ENCODE measurements around the gene MAB21L3.
"Not testable (repeated sequence)": the region's sequence is repeated elsewhere in the genome, so short reads cannot be mapped to it uniquely, and the experiment has no call there.

MAB21L3 gene

DNA sequence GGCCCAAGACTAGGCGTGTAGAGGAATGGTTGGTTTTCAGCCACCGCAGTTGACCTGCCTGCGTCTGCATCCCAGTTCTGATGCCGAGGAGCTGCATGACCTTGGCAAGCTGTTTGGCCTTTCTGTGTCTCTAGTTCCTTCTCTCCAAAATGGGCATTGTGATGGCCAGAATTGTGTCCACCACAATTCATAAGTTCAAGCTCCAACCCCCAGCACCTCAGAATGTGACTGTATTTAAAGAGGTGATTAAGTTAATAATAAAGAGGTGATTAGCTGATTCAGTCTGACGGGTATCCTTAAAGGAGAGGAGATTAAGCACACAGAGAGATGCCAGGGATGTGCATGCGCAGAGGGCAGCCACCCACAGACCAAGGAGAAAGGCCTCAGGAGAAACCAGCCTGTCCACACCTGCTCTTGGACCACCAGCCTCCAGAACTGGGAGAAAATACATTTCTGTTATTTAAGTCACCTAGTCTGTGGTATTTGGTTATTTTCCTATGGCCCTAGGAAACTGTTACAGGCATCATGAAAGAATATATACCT, 28.5 kb downstream of the MAB21L3 start:
- DNase-seq, result no peak

GRCh38 chr1:116144151-116144550, 33.0 kb downstream of the MAB21L3 start:
- no peak for DNase-seq

DNA sequence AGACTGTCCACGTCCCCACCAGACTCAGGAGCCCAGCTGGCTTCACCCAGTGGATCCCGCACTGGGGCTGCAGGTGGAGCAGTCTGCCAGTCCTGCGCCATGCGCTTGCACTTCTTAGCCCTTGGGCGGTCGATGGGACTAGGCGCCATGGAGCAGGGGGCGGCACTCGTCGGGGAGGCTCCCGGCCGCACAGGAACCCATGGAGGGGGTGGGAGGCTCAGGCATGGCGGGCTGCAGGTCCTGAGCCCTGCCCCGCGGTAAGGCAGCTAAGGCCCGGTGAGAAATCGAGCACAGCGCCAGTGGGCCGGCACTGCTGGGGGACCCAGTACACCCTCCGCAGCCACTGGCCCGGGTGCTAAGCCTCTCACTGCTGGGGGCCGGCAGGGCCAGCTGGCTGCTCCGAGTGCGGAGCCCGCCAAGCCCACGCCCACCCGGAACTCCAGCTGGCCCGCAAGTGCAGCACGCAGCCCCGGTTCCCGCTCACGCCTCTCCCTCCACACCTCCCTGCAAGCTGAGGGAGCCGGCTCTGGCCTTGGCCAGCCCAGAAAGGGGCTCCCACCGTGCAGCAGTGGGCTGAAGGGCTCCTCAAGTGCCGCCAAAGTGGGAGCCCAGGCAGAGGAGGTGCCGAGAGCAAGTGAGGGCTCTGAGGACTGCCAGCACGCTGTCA, 35.4 kb downstream of the MAB21L3 start:
- not testable (repeated sequence) for DNase-seq

GRCh38 chr1:116147114-116147510, 35.9 kb downstream of the MAB21L3 start:
- DNase-seq, result no peak

DNA sequence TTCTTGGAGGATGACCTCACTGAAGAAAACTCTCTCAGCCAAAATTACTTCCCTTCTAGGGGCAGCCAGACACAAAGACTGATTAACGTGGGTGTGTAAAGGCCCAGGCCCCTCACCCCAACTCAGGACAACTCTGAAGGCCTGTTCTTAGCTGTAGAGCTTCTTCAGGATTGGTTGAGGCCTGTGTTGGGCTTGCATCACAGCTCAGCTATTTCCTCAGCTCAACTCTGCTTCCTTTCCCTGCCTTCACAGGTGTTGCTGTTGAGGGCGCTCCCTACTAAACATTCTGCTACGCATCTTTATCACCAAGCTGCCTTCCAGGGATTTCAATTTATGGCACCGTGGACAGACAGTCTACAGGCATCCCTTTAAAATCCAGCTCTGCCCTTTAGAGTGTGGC, 36.8 kb downstream of the MAB21L3 start:
- no peak for DNase-seq

- DNase-seq, result no peak
Measured at GRCh38 chr1:116148967-116149366, 37.8 kb downstream of the MAB21L3 start.

- no peak for DNase-seq
Measured at GRCh38 chr1:116150368-116150767, 39.2 kb downstream of the MAB21L3 start.

GRCh38 chr1:116151739-116152576, 40.8 kb downstream of the MAB21L3 start:
- peak; percentile 74 for DNase-seq

DNA sequence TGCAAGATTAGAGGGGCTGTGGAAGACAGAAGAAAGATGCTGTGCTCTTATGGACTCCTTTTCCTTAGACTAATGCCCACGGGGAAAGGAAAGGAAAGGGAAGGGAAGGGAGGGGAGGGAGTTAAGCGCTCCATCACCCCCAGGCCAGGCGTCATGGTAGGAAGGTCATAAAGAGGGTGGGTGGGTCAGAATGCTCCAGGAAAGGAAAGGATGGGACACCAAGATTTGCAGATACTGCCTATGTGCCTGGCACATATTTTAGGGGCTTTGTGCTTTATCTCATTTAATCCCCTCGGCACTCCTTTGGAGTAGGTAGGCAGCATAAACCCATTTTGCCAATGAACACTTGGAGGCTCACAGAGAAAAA, 41.4 kb downstream of the MAB21L3 start:
- DNase-seq, result no peak

DNA sequence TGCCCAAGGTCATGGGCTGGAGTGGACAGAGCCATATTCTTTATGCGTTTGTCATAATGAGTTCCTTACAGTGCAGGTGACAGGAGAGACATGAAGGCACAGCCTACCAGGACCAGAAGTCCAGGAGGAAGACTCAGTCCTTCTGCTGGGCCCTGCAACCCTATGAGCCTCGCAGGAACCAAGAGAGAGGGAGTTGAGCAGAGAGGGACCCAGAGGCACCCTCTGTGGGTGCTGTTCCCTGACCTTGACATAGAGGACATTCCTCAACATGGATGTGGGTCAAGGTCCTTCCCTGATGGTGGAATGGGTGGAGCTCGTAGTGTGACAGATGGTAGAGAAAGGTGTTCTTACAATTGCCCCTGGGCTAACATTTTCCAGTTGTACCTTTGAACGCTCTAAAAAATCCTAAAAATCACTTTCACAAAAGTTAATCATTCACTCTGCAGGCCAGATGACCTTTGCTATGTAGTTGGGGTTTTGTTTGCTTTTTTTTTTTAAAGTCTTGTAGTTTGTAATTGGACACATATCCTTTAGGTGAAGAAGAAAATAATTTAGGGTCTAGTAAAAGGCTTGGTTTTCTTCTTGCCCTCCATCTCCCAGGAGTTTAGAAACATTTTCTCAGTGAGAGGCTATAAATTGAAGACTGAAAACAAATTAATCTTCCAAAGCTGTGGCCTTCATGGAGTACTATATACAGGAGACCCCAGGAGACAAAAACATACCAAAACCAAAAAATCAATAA, 41.9 kb downstream of the MAB21L3 start:
- no peak for DNase-seq

GRCh38 chr1:116153692-116154031, 42.5 kb downstream of the MAB21L3 start:
- DNase-seq, result no peak

GRCh38 chr1:116154536-116154935, 43.3 kb downstream of the MAB21L3 start:
- no peak for DNase-seq

DNA sequence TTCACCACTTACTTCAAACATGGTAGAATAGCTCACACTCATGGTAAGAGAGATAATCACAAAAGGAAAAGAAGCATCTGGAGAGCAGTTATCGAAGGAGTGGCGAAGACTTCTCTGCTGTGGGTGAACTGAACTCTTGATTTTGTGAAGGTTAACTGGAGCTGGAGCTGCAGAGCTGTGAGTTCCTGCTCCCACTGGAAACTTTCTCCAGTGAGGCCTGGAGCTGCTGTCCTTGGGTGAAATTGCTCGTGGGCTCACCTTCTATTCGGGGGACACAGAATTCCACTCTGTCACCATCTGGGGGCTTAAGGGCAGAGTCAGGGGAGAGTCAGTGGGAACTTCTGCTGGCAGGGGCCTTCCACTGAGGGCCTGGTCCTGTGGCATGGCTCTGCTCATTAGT, 45.9 kb downstream of the MAB21L3 start:
- DNase-seq, result no peak

DNA sequence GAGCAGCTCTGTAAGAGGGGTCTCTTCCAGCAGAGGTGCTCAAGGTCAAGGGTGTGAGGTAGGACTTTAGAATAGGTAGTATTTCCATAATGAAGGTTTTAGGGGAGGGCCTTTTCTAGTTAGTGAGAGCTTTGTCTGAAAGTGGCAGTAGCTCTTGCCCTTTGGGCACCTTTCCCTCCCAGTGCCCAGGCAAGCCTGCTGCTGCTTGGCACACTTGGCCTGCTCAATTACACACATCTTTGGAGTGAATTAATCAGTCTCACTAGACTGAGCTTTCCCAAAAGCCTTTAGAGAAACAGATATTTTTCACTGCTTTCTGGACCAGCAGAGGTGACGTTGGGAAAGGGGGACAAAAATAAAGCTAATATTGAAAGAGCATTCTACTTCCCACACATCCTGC, 48.0 kb downstream of the MAB21L3 start:
- no peak for DNase-seq

DNA sequence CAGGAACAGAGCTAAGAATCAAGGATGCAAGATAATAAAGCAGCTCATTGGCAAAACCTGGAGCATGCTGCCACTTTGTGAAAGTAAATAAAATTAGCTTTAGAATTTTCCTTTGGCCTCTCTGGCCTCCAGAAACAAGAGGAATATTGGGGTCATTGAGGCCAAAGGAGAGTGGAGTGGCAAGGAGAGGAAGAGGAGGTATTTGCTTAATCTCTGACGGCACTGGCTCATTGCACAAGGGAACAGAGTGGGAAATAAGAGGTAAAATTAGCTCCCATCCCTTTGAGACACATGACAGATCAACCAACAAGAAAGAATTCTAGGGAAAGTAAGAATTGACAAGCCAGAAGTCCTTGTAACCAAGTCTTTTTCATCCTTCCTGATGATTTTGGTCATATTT, 48.4 kb downstream of the MAB21L3 start:
- DNase-seq, result no peak

DNA sequence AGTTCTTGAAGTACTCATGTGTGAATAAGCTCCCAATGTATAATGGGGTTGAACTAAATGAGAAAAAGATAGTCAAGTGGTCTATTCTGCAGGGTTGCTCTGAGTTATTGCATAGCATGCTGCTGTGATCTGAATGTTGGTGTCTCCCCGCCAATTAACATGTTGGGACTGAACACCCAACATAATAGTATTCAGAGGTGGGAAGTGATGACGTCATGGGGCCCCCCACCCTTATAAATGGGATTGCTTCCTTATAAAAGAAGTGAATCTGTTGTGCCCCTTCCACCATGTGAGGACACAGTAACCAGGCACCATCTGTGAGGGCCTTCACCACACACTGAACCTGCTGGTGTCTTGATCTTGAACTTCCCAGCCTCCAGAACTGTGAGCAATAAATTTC, 50.2 kb downstream of the MAB21L3 start:
- no peak for DNase-seq

DNA sequence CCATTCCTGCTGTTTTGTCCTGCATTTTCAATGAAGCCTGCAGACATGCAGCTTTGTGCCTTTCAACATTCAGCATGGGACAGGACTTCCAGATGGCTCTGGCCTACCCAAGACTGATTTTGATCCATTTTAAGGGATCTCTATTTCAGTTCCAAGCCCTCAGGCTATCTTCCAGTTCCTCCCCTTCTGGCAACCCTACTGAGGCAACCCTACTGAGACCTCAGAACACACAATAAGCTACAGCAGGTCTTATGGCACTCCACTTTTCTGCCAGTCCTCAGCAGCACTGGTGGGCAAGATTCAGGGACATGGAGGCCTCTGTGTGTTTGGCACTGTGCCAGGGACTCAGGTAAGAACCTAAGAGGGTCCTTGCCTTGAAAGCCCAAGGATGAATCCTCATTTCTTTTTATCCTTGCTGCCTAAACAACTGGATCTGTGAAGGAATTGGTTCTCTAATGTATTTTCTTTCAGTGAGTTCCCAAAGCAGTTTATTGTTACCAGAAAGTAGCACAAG, 50.7 kb downstream of the MAB21L3 start:
- DNase-seq, result no peak

- no peak for DNase-seq
Measured at GRCh38 chr1:116163533-116163932, 52.3 kb downstream of the MAB21L3 start.

DNA sequence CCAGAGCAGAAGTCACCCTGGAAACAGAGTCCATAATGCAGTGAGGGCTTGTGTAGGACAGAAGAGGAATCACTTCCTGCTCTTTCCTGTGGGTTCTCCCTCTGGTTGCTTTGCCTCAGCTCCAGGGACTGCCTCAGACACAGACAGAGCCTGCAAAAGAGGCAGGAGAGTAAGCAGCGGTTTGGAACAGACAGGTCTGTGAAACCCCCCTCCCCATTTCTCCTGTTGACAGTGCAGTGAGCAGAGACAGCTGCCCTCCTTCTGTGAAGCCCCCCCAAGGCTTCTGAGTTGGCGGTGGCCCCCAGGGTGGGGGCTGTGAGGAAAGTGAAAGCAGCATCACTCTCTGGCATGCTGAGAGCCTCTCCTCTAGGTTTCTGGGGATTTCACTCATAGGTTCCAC, 53.0 kb downstream of the MAB21L3 start:
- no peak for DNase-seq

DNA sequence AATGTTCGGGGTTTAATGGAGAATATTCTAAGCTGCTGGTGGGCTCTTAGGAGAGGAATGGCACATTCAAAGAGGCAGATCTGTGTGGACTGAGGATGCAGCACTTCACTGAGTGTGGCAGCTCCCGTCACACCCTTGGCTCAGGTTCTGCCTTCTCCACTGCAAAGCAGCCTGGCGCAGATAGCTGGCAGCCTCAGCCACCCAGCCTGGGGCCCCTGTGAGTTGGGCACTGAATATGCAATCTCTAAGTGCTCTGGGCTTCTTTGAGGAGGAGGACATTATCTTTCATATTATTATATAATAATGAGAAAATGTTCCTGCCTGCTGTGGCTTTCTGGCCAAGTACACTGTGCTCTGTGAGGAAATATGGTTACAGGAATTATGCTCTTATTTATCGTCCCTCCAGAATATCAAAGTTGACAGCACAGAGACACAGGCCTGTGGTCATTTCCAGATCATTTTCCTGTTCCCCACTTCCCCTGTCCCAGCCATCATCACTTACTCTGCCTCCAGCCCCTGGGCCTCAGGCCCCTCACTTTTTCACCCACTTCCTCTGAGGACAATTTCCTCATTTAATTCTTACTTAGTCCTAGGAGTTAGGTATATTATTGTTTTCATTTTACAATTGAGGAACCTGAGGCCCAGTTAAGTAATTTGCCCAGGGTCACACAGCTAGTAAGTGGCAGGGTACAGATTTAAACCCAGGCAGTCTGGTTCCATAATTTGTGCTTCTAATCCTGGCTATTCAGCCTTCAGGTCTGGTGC, 53.6 kb downstream of the MAB21L3 start:
- DNase-seq, result no peak

DNA sequence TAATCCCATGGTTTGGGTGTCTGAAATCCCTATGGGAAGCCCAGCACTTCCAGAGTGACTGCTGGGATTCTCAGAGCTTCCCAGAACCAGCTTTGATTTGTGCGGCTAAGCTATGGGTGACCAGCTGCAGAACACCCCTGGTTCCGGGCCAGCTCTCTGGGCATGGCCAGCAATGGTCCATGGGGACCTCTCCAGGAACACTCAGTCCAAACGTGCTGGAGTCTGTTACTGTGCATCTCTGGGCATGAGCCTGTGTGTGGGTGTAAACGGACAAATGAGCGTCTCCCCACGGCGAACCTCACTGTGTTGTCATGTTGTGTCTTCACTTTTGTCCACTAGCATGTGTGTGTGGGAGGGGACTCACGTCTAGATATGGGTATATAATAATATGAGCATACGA, 54.4 kb downstream of the MAB21L3 start:
- DNase-seq, result no peak

- DNase-seq, result no peak
Measured at GRCh38 chr1:116166011-116166571, 54.9 kb downstream of the MAB21L3 start.

All from stimulated activated CD4-positive, alpha-beta T cell treated with anti-CD3 and anti-CD28 coated beads, Interleukin-12 subunit alpha, Interleukin-12 subunit beta, amount 100 ng/mL, for 4 hours (primary cell).